B cell (primary cell): Measurements from ENCODE around the gene CHCHD6.

ENCODE experiments used
- CTCF ChIP-seq: fragments of 200-600 bp; IDR thresholded peaks from one replicate; pipeline ENCODE4 v1.8.0; 2022; ENCODE audit warnings: antibody characterized with exemption, mild to moderate bottlenecking
- EZH2 ChIP-seq: IDR thresholded peaks from 2 replicates; pipeline ENCODE4 v1.6.1; 2012; ENCODE audit warnings: borderline replicate concordance, low read depth, mild to moderate bottlenecking, moderate library complexity, low read length; ENCODE audit not compliant: insufficient read depth, poor library complexity, severe bottlenecking

- no peak for TF ChIP-seq CTCF
- no peak for TF ChIP-seq EZH2
Measured at GRCh38 chr3:126976906-126977305, 272.9 kb downstream of the CHCHD6 start.
